Measurements from ENCODE around the gene ITPR1.

- no peak for TF ChIP-seq CTCF (IDR thresholded peaks at IDR 0.05)
- no peak for TF ChIP-seq SIN3A (IDR thresholded peaks at IDR 0.05; ENCODE audit: borderline replicate concordance, insufficient read depth, low read depth, low read length)
Measured at GRCh38 chr3:4820296-4821121, 327.4 kb downstream of the ITPR1 start.

Data from Panc1 (cell line).